ENCODE results near the gene CNTNAP2.

DNA sequence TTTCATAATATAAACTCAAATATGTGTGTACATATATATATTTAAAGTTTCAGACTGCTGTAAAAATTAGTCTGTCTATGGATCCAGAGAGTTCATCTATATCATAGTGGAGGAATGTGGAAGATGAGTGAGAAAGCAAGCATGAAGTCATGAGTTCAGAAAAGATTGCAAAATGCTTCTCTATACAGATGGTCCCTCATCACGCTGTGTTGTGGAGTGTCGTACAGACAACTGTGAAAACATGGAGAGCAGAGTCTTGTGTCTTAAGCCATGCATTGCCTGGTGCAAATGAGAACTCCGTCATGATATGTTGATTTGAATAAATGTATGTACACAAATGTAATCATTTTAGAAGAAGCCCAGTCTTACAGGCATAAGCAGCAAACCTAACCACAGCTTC lies 316.9 kb downstream of the CNTNAP2 start:
- TF ChIP-seq POLR2AphosphoS5 (IDR thresholded peaks at IDR 0.05; ENCODE audit: low read depth, low read length) = no peak
- no peak for TF ChIP-seq POLR2A (IDR thresholded peaks at IDR 0.05; ENCODE audit: low read depth, low read length)
- no peak for TF ChIP-seq SPI1 (IDR thresholded peaks at IDR 0.05; ENCODE audit: low read depth, low read length)
